Spleen (tissue), 7 donors: Measurements from ENCODE around the gene KCNK4.

Experiments used
- CTCF ChIP-seq, 11 experiments: fragments of 200-600 bp in 7 of 11; fragments of 450-650 bp in 4 of 11; sonication (generic) in 4 of 11; IDR thresholded peaks in 8 of 11; conservative IDR thresholded peaks in 3 of 11; 1 replicate in 7 of 11; 2 replicates in 4 of 11; pipeline versions ENCODE4 v1.4.0 to v1.8.0; 2016 to 2021; ENCODE audit warnings: antibody characterized with exemption in 11 of 11, inconsistent platforms in 4 of 11, mild to moderate bottlenecking in 1 of 11
- POLR2A ChIP-seq, 3 donors: fragments of 450-650 bp; IDR thresholded peaks; one replicate each; pipeline ENCODE4 v1.5.1; 2017; ENCODE audit warnings: antibody characterized with exemption in 3 of 3, mild to moderate bottlenecking in 1 of 3
- POLR2AphosphoS5 ChIP-seq, 3 donors: sonication (generic); formaldehyde crosslinking; IDR thresholded peaks; one replicate each; pipeline ENCODE4 v1.5.1; 2017; ENCODE audit warnings: antibody characterized with exemption in 3 of 3
- donor health status: DM: no; HTN: no; CAD: no; lungs with moderate emphysema.
- donor health status: DM: no; HTN: no; CAD: no.
- donor health status: DM: no; HTN: no; CAD: no.

GRCh38 chr11:64312947-64313346, 21.8 kb downstream of the KCNK4 start:
- TF ChIP-seq CTCF (IDR thresholded peaks at IDR 0.05 in 8 of 11, conservative IDR thresholded peaks at IDR 0.05 in 3 of 11) (no peak), POLR2A (IDR thresholded peaks at IDR 0.05) (no peak), POLR2AphosphoS5 (IDR thresholded peaks at IDR 0.05) (no peak)
